DMS 273 (cell line): ENCODE results near the gene CFAP100.

ENCODE experiments used
- DNase-seq: peaks from one replicate; lab custom pipeline; 2025; ENCODE audit not compliant: unreplicated experiment; lab: John Stamatoyannopoulos, UW

Gene CFAP100

GRCh38 chr3:126356373-126357264 lies 38.1 kb upstream of the CFAP100 start:
- peak; percentile 59 for DNase-seq

DNA sequence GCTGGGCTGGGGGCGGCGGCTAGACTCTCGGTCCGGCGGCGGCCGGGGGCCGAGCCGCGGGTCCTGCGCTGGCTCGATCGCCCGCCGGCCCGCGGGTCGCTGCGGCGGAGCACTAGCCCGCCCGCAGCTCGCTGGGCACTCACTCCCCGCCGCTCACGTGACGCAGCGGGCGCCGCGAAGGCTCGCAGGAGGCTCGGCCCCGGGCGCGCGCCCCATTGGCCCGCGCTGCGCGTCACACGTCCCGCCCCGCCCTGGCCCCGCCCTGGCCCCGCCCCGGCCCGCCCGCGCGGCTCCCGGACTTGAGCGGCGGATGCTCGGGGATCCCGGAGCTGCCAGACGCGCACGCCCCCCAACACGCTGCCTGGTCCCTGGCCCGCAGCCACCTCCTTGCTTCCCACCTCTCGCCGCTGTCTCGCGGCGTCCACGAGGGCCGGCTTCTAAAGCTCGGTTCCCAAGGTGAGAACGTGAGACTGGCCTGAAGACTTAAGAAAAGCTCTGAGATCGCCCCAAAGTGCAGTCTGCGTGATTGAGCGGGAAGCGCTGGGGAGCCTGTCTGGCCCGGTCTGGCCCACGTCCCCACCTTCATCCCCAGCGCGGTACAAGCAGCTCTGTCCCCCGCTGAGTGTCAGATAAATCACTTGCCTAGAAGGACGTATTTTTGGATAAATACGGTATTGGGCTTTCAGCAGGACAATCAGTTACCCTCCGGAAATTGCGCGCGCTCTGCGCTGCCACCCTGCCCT lies 37.2 kb upstream of the CFAP100 start, which contains the start of gene KLF15:
KLF15 (minus strand) TSS at position 114 of the 743 bp plus-strand sequence. CDS start 4,486 bp downstream, outside the sequence.
- peak; percentile 96 for DNase-seq

- DNase-seq, result peak; percentile 87
Measured at GRCh38 chr3:126358038-126358815, 36.5 kb upstream of the CFAP100 start.

DNA sequence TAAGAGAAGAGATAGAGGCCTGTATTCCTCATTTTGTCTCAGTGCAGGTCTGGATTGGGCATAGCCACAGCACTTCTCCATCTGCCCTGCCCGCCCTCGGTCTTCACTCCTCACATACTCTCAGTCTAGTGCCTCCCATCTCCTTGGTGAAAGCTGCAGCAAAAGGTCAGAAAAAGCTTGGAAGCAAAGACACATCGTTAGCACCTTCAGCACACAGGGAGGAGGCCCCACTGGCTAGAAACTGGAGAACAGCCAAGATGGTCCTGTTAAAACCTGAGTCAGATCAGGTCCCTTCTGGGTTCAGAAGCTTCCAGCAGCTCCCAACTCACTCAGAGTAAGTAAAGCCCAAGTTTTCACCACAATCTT lies 35.9 kb upstream of the CFAP100 start:
- DNase-seq, result no peak

DNA sequence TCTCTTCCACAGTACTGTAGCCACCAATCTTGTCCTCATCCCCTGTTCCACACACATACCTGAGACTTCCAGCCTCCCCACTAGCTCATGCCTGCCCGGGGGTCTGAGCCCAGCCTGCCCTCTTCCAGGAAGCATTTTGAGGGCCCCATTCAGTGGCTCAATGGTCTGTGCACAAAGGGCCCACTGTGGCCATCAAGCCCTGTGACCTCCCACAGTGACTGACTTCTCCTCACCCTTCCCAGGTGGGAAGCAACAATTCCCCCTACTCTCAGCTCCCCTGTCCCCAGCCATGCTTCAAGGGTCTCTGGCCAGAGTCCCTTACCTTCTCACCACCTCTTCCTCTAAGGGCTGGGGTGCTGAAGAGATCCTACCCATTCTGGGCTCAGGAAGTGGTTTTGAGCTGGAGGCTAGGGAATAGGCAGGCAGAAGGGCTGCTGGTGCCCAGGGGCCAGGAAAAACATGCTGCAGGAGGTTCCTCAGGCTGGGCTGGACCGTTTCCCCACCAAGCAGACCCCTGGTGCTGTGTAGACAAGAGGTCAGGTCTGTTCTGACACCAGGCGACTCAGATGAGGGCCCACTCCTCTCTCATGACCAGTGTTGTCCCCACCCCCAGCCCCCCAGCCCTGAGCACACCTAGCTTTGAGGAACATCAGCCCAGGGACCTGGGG lies 34.5 kb upstream of the CFAP100 start:
- DNase-seq, result no peak

DNA sequence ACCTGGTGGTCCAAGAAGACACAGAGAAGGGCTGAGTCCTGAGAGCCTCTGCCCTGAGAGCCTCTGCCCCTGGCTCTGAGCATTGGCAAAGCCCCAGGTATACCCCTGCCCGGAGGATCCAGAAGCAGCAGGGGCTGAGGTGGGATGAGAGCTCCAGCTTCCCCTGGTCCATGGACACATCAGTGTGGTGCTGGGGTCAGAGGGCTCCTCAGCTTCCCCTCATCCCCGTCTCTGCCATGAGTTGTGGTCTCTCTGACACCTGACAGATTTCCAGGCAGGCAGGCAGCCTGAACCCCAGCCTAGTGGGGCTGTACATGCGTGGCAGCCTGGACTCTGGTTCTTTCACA lies 34.0 kb upstream of the CFAP100 start:
- no peak for DNase-seq

DNA sequence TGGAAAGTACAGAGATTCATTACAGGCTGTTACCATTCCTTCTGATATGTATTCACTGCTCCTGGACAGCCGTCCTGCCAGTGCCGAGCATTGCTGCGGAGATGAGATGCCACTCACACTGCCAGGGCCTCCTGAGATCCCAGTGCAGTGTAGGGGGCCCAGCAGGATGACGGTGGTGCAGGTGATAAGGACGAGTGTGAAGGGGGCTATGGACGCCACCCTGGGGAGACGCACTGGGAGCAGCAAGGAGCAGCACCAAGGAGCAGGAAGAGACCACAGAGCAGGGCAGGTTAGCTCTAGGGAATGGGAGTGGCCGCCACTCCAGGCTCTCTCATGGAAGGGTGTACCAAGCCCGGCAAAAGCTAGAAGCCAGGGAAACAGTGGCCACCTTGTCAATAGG lies 33.5 kb upstream of the CFAP100 start:
- no peak for DNase-seq

GRCh38 chr3:126364130-126364695 lies 30.5 kb upstream of the CFAP100 start:
- no peak for DNase-seq

- DNase-seq, result no peak
Measured at GRCh38 chr3:126364731-126365301, 29.9 kb upstream of the CFAP100 start.

GRCh38 chr3:126365351-126366277 lies 29.1 kb upstream of the CFAP100 start:
- DNase-seq, result no peak

DNA sequence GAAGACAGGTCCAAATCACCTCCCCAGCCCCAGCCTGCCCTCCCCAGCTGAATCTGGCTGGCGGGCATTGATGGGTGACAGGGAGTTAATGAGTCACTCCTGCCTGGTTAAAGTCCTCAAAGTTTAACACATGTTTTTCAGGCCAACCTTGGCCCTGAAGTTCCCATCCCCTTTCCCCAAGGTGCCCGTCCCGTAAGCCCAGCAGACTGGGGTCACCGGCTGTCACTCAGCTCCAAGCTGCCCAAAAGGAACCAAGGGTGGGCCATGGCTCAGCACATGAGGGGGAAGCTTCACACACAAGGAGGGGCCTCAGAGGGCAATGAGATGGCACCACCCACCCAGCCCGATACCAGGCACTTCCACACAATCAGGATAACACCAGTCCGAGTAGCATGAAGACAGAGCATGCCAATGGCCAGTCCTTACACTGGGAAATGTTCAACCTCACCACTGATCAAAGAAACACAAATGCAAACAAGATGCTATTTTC lies 27.3 kb upstream of the CFAP100 start:
- no peak for DNase-seq

GRCh38 chr3:126369490-126369889 lies 25.2 kb upstream of the CFAP100 start:
- no peak for DNase-seq

GRCh38 chr3:126370055-126370454 lies 24.7 kb upstream of the CFAP100 start:
- DNase-seq, result no peak

- no peak for DNase-seq
Measured at GRCh38 chr3:126370606-126371005, 24.1 kb upstream of the CFAP100 start.

- no peak for DNase-seq
Measured at GRCh38 chr3:126371096-126371705, 23.5 kb upstream of the CFAP100 start.

- no peak for DNase-seq
Measured at GRCh38 chr3:126372413-126373145, 22.1 kb upstream of the CFAP100 start.

DNA sequence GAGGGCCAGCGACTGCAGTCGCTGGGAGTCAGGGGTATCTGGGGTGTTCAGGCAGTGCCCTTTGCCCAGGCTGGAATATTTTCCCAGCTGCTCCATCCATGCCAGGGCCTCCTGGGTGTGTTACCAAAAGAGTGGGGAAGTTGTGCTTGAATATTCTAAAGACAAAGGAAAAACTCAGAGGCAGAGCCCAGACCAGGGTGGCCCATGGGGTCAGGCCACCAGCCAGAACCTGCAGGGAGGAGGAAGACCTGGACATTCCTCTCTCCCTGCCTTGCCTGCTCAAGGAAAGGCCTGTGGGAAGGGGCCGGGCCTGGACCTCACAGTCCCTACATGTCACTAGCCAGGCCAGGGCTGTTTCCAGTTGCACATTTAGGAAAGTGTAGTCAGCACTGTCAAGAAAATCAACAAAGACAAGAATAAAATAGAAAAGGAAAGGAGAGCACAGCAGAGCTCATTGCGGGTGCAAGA lies 21.5 kb upstream of the CFAP100 start:
- no peak for DNase-seq
